WTC11 (cell line): Measurements from ENCODE around the gene BOK.

Experiments
- CBFB ChIP-seq: sonication (generic); formaldehyde crosslinking; IDR thresholded peaks from 2 replicates; pipeline ENCODE4 v1.8.1; 2022; ENCODE audit warnings: mild to moderate bottlenecking, low read depth, missing genetic modification reagents
- JUN ChIP-seq: sonication (generic); formaldehyde crosslinking; IDR thresholded peaks from 2 replicates; pipeline ENCODE4 v1.8.0; 2023; ENCODE audit warnings: mild to moderate bottlenecking, missing genetic modification reagents
- NFYB ChIP-seq: sonication (generic); formaldehyde crosslinking; conservative IDR thresholded peaks from 2 replicates; pipeline ENCODE4 v1.8.0; 2022; ENCODE audit warnings: low read depth, missing genetic modification reagents
- ZNF121 ChIP-seq: sonication (generic); formaldehyde crosslinking; IDR thresholded peaks from 2 replicates; pipeline ENCODE4 v1.8.0; 2023; ENCODE audit warnings: missing genetic modification reagents
- TF ChIP-seq, protein P1 (sequence below): fragments of 200-600 bp; IDR thresholded peaks from 2 replicates; pipeline ENCODE4 v1.8.0; 2022; ENCODE audit warnings: antibody characterized with exemption
- TF ChIP-seq, protein P2 (sequence below): sonication (generic); formaldehyde crosslinking; IDR thresholded peaks from 2 replicates; pipeline ENCODE4 v1.8.1; 2023; ENCODE audit warnings: mild to moderate bottlenecking, missing genetic modification reagents, moderate library complexity

DNA sequence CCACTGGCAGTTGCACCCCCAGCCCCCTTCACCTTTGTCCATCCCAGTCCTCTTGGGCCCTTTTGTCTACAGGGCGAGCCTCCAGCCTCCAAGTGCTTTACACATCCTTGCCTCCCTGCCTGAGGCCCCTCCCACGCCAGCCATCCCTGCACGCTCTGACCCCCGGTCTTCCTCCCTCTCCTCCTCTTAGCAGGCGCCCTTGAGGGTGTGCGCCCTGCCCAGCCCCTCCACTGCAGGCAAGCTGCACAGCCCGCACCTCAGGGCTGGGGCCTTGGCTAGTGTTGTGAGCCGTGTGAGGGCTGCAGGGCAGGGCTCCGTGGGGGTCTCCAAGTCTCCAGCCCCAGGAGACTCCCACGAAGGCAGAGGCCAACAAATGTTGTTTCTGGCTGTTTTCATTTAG, 6.9 kb downstream of the BOK start:
- no peak for TF ChIP-seq NFYB
- TF ChIP-seq, protein P1, sequence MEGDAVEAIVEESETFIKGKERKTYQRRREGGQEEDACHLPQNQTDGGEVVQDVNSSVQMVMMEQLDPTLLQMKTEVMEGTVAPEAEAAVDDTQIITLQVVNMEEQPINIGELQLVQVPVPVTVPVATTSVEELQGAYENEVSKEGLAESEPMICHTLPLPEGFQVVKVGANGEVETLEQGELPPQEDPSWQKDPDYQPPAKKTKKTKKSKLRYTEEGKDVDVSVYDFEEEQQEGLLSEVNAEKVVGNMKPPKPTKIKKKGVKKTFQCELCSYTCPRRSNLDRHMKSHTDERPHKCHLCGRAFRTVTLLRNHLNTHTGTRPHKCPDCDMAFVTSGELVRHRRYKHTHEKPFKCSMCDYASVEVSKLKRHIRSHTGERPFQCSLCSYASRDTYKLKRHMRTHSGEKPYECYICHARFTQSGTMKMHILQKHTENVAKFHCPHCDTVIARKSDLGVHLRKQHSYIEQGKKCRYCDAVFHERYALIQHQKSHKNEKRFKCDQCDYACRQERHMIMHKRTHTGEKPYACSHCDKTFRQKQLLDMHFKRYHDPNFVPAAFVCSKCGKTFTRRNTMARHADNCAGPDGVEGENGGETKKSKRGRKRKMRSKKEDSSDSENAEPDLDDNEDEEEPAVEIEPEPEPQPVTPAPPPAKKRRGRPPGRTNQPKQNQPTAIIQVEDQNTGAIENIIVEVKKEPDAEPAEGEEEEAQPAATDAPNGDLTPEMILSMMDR: no peak
- TF ChIP-seq CBFB: no peak
- no peak for TF ChIP-seq JUN (CRISPR knock-in tag)
- no peak for TF ChIP-seq ZNF121 (CRISPR knock-in tag)
- TF ChIP-seq, protein P2, sequence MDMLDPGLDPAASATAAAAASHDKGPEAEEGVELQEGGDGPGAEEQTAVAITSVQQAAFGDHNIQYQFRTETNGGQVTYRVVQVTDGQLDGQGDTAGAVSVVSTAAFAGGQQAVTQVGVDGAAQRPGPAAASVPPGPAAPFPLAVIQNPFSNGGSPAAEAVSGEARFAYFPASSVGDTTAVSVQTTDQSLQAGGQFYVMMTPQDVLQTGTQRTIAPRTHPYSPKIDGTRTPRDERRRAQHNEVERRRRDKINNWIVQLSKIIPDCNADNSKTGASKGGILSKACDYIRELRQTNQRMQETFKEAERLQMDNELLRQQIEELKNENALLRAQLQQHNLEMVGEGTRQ (CRISPR knock-in tag): no peak
